K562 (cell line): Measurements from ENCODE around the gene CRIP3. TPM values are rescaled to one million over a fixed set of nuclear protein-coding genes. Genes with fewer than 3 reads are reported as not detected.

Experiments used
- ATAC-seq: fragments of 200-7000 bp; cut with Tn5 transposase; 3 replicates; pipeline ENCODE4 v1.9.1; 2020; ENCODE audit warnings: moderate library complexity
- BruUV-seq: library from RNA; stranded (reverse); fragments of 400-500 nt; replicated peaks from 2 replicates; lab custom pipeline; 2021; lab: Mats Ljungman, UMichigan
- CTCF ChIA-PET: fragments of 300-600 bp; formaldehyde crosslinking; extraction: SDS; loops from one replicate; lab custom pipeline; 2021; ENCODE audit warnings: low intra/inter-chr PET ratio; lab: Yijun Ruan, JAX
- POLR2A ChIA-PET: fragments of 300-600, 350-650 bp; sonication (Branson Sonifier 250); formaldehyde crosslinking; extraction: SDS; loops from one replicate; lab custom pipeline; 2021; ENCODE audit warnings: antibody characterized with exemption, inconsistent platforms; lab: Yijun Ruan, JAX
- DNase-seq, 4 experiments: peaks; one replicate each; pipeline versions ENCODE4 v3.0.0 to v3.0.0-alpha.2; 2011 to 2018; ENCODE audit warnings: low spot score in 3 of 4, mixed read lengths in 3 of 4; ENCODE audit errors: extremely low read depth in 1 of 4
- FAIRE-seq: peaks from 2 replicates; lab custom pipeline; 2011; peaks lifted over from hg19 to GRCh38; lab: Jason Lieb, UNC
- H2AFZ ChIP-seq: 2 replicates; pipeline ENCODE4 v1.6.0; 2011; ENCODE audit warnings: low read depth, low read length, control low read depth, inconsistent platforms
- H3K27ac ChIP-seq: fragments of 200-600 bp; 3 replicates; pipeline ENCODE4 v1.8.0; 2011; ENCODE audit warnings: low read depth, mild to moderate bottlenecking, control low read depth, inconsistent platforms, low read length, moderate library complexity, mixed read lengths; ENCODE audit errors: extremely low read depth
- H3K27me3 ChIP-seq, 2 experiments: fragments of 300-600 bp in 1 of 2; 2 replicates in 1 of 2; 3 replicates in 1 of 2; pipeline versions ENCODE4 v1.6.0 to v1.8.0; 2011; ENCODE audit warnings: inconsistent platforms in 2 of 2, low read length in 2 of 2, mild to moderate bottlenecking in 1 of 2, mixed read lengths in 1 of 2, moderate library complexity in 1 of 2; ENCODE audit not compliant: control insufficient read depth in 2 of 2, insufficient read depth in 2 of 2
- H3K36me3 ChIP-seq: fragments of 300-600 bp; 3 replicates; pipeline ENCODE4 v1.8.0; 2011; ENCODE audit warnings: mild to moderate bottlenecking, low read length, inconsistent platforms; ENCODE audit not compliant: control insufficient read depth, insufficient read depth
- H3K4me1 ChIP-seq, 2 experiments: fragments of 200-600 bp in 1 of 2; replicated peaks in 1 of 2; 2 replicates in 1 of 2; 3 replicates in 1 of 2; pipeline versions ENCODE4 v1.5.1 to v1.8.0; 2011; ENCODE audit warnings: inconsistent platforms in 2 of 2, low read length in 2 of 2, mild to moderate bottlenecking in 1 of 2, mixed read lengths in 1 of 2, moderate library complexity in 1 of 2; ENCODE audit not compliant: control insufficient read depth in 2 of 2, insufficient read depth in 2 of 2
- H3K4me2 ChIP-seq: 2 replicates; pipeline ENCODE4 v1.6.1; 2011; ENCODE audit warnings: low read length, control low read depth, inconsistent platforms, mixed read lengths; ENCODE audit not compliant: insufficient read depth
- H3K4me3 ChIP-seq: fragments of 200-600 bp; sonication (generic), shearing (Covaris generic); 2 replicates; pipeline ENCODE4 v1.5.1; 2016; ENCODE audit warnings: control low read depth, inconsistent platforms
- H3K79me2 ChIP-seq: fragments of 200-600 bp; 3 replicates; pipeline ENCODE4 v1.8.0; 2011; ENCODE audit warnings: low read length, inconsistent platforms; ENCODE audit not compliant: control insufficient read depth, insufficient read depth
- H3K9ac ChIP-seq, 2 experiments: 2 replicates each; pipeline versions ENCODE4 v1.6.0 to v1.6.1; 2011; ENCODE audit warnings: low read depth in 2 of 2, low read length in 2 of 2, control low read depth in 1 of 2, inconsistent platforms in 1 of 2, mild to moderate bottlenecking in 1 of 2, mixed read lengths in 1 of 2; ENCODE audit not compliant: insufficient read depth in 1 of 2
- H3K9me1 ChIP-seq: one replicate; pipeline ENCODE4 v1.6.0; 2011; ENCODE audit warnings: inconsistent platforms, mild to moderate bottlenecking, low read length, moderate library complexity; ENCODE audit not compliant: control insufficient read depth, insufficient read depth
- H3K9me3 ChIP-seq: replicated peaks from 2 replicates; pipeline ENCODE4 v1.5.1; 2011; ENCODE audit warnings: low read depth, low read length, inconsistent platforms; ENCODE audit not compliant: control insufficient read depth, insufficient read depth
- H4K20me1 ChIP-seq: replicated peaks from 2 replicates; pipeline ENCODE4 v1.6.1; 2011; ENCODE audit warnings: low read length, inconsistent platforms, mixed read lengths; ENCODE audit not compliant: control insufficient read depth, insufficient read depth
- CHD1 ChIP-seq: fragments of 200-600 bp; sonication (generic); IDR thresholded peaks from one replicate; pipeline ENCODE4 v1.6.1; 2012; ENCODE audit warnings: mild to moderate bottlenecking, moderate library complexity, low read length, inconsistent platforms
- ELF1 ChIP-seq: fragments of 200-800 bp; sonication (Bioruptor generic); IDR thresholded peaks from 2 replicates; pipeline ENCODE4 v1.6.1; 2016; ENCODE audit warnings: missing genetic modification characterization, missing compliant biosample characterization
- NFXL1 ChIP-seq: fragments of 450-650 bp; formaldehyde crosslinking; IDR thresholded peaks from 2 replicates; pipeline ENCODE4 v1.4.0; 2021; ENCODE audit warnings: mild to moderate bottlenecking
- POLR2AphosphoS5 ChIP-seq: IDR thresholded peaks from 2 replicates; pipeline ENCODE4 v1.6.1; 2011; ENCODE audit warnings: mild to moderate bottlenecking, low read depth, low read length, moderate library complexity; ENCODE audit not compliant: control insufficient read depth, insufficient read depth
- ZNF197 ChIP-seq: fragments of 200-800 bp; sonication (Bioruptor generic); IDR thresholded peaks from 2 replicates; pipeline ENCODE4 v1.6.1; 2016; ENCODE audit warnings: low read depth, missing genetic modification characterization, missing compliant biosample characterization
- ZNF212 ChIP-seq: fragments of 450-650 bp; formaldehyde crosslinking; IDR thresholded peaks from 2 replicates; pipeline ENCODE4 v1.4.0; 2020; ENCODE audit warnings: mild to moderate bottlenecking
- ZNF586 ChIP-seq: fragments of 450-650 bp; formaldehyde crosslinking; conservative IDR thresholded peaks from 2 replicates; pipeline ENCODE4 v1.4.0; 2020; ENCODE audit warnings: mild to moderate bottlenecking, moderate library complexity
- WGBS: fragments of 100-300 bp; shearing (Covaris generic); methylation state at CpG from one replicate; pipeline ENCODE4 v1.1.6; 2016; ENCODE audit warnings: low coverage, mixed read lengths; ENCODE audit not compliant: insufficient coverage; ENCODE audit errors: missing lambda C conversion rate; 5-methylcytosine and 5-hydroxymethylcytosine counted together
- in situ Hi-C: fragments of 300-500 bp; cut with MboI; formaldehyde crosslinking; loops from 4 replicates; pipeline ENCODE4 v1.15.0; 2018; ENCODE audit warnings: inconsistent platforms, mixed read lengths
- intact Hi-C: fragments of 100-400 bp; cut with micrococcal nuclease; formaldehyde crosslinking; loops from 2 replicates; pipeline ENCODE4 v1.14.2; 2022
- polyA plus RNA-seq, 8 experiments: library from polyadenylated mRNA; depleted of rRNA in 4 of 8; stranded (reverse) in 5 of 8; unstranded in 3 of 8; fragments of >200 nt; fragmentation: Nextera tagmentation in 2 of 8; fragmentation: Illumina TruSeq in 1 of 8; extraction: Ambion mirVana in 2 of 8; extraction: Trizol in 1 of 8; gene quantifications; 2 replicates each; pipeline versions ENCODE4 v1.2.1 to v1.2.3, GENCODE V29; 2011 to 2014; ENCODE audit warnings: inconsistent platforms in 1 of 8, missing spikeins in 1 of 8
- total RNA-seq, 7 experiments: library from RNA; depleted of rRNA in 6 of 7; stranded (reverse); fragments of >200 nt in 6 of 7; fragmentation: Illumina TruSeq in 2 of 7; extraction: Trizol in 2 of 7; gene quantifications; 2 replicates each; pipeline versions ENCODE4 v1.2.1 to v1.2.3, GENCODE V29; 2011 to 2021; ENCODE audit warnings: low replicate concordance in 1 of 7
- TF ChIP-seq, protein P1 (sequence below): fragments of 450-650 bp; IDR thresholded peaks from 2 replicates; pipeline ENCODE4 v1.6.1; 2016; ENCODE audit warnings: borderline replicate concordance
- TF ChIP-seq, protein P2 (sequence below), 2 experiments: fragments of 250-450 bp in 1 of 2; fragments of 450-650 bp in 1 of 2; sonication (Bioruptor Pico) in 1 of 2; IDR thresholded peaks; 2 replicates each; pipeline versions ENCODE4 v1.6.1 to v1.8.0; 2016 to 2021; ENCODE audit warnings: mild to moderate bottlenecking in 2 of 2, moderate library complexity in 2 of 2, missing compliant biosample characterization in 1 of 2, missing genetic modification characterization in 1 of 2

CRIP3 gene
- total and polyA plus RNA-seq, 9 of the 15 experiments (the other 6 are each of a cell fraction or from before 2014, with no cell fraction given): 0.36 to 2.1 (median 0.87) TPM

DNA sequence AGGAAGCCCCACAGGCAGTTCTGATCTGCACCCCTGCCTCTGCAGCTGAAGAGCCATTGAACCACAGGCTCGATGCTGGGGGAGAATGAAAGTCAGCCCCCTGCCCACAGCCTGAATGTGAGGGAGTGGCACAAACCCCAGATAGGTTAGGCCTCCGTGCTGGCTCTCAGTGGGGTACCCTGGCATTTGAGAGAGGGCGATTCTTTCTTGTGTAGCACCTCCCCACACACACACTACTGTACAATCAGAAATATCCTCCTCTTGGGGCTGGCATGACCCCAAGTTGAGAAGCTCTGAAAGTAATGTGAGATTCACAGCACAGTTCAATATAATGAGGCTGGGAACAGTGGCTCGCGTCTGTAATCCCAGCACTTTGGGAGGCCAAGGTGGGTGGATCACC, 47.4 kb downstream of the CRIP3 start:
- no peak overlapping the region for H3K27ac ChIP-seq
- BruUV-seq: no TSS peak
- ChIA-PET POLR2A (no interaction called here), CTCF (no interaction called here)
- no peak overlapping the region for H3K4me3 ChIP-seq
- H3K9me3 ChIP-seq: no peaks in the 10 kb centered on the region
- intact Hi-C loops (loop anchor here (5.0 to 10.0 kb wide), 3 partner anchors 136 to 814 kb away; no protein-coding TSS in a partner anchor), in situ Hi-C loops (loop anchor here (5.0 kb wide), 1 partner anchor 231 kb away; no protein-coding TSS in a partner anchor)
- H4K20me1 ChIP-seq: peaks cover 4% of the 10 kb centered on the region; the same call in 1 of the 2 replicates
- 19% methylated on average over 5 of the region's 5 CpGs for WGBS
- DNase-seq: no peak
- no peak overlapping the region for H3K9ac ChIP-seq
- H3K9me1 ChIP-seq: no peaks in the 10 kb centered on the region
- H3K4me2 ChIP-seq: no peak overlapping the region
- no peak for TF ChIP-seq POLR2AphosphoS5
- no peak for TF ChIP-seq CHD1
- H3K4me1 ChIP-seq: peaks cover 0 to 22% of the 10 kb centered on the region in 2 experiments; a peak in 2 of 5 replicates
- ATAC-seq: no peak
- H2AFZ ChIP-seq: no peak overlapping the region
- H3K79me2 ChIP-seq: no peaks in the 10 kb centered on the region
- no peak for FAIRE-seq
- no peaks in the 10 kb centered on the region for H3K36me3 ChIP-seq
- H3K27me3 ChIP-seq: peaks cover 17 to 36% of the 10 kb centered on the region in 2 experiments

DNA sequence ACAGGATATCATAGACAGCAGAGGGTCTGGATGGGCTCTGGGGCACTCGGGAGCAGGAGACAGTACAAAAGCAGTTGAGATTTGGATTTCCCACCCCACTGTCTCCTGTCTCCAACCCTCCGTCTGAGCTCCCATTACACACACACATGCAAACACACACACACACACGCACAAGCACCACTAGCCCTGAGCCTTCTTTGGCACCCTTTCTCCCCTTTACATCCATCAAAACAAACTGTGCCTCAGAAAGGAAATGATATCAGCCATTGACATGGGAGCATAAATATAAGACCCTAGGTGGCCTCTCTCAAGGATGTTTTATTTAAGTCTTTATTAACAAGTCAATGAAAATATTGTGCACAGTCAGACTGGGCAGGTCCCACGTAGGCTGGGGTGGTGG, 47.8 kb downstream of the CRIP3 start:
- H3K36me3 ChIP-seq: no peaks in the 10 kb centered on the region
- no peak overlapping the region for H3K4me2 ChIP-seq
- H3K9me3 ChIP-seq: no peaks in the 10 kb centered on the region
- no peak for DNase-seq
- H3K4me3 ChIP-seq: no peak overlapping the region
- BruUV-seq: no TSS peak
- no peak overlapping the region for H3K27ac ChIP-seq
- in situ Hi-C loops (loop anchor here (5.0 kb wide), 1 partner anchor 232 kb away; no protein-coding TSS in a partner anchor), intact Hi-C loops (loop anchor here (5.0 to 10.0 kb wide), 3 partner anchors 137 to 814 kb away; no protein-coding TSS in a partner anchor)
- 8% methylated on average over 4 of the region's 4 CpGs for WGBS
- POLR2A ChIA-PET: no interaction called here
- no peaks in the 10 kb centered on the region for H3K9me1 ChIP-seq
- no peak overlapping the region for H3K9ac ChIP-seq
- FAIRE-seq: no peak
- no peak for ATAC-seq
- H2AFZ ChIP-seq: no peak overlapping the region
- CTCF ChIA-PET: no interaction called here
- H3K4me1 ChIP-seq: peaks cover 0 to 22% of the 10 kb centered on the region in 2 experiments; a peak in 2 of 5 replicates
- H4K20me1 ChIP-seq: peaks cover 4% of the 10 kb centered on the region; the same call in 1 of the 2 replicates
- no peaks in the 10 kb centered on the region for H3K79me2 ChIP-seq
- H3K27me3 ChIP-seq: peaks cover 18 to 37% of the 10 kb centered on the region in 2 experiments
- TF ChIP-seq ELF1 (tag) (no peak), ZNF197 (CRISPR knock-in tag) (no peak), NFXL1 (CRISPR knock-in tag) (no peak), ZNF586 (CRISPR knock-in tag) (no peak), ZNF212 (no peak)
- TF ChIP-seq, protein P1, sequence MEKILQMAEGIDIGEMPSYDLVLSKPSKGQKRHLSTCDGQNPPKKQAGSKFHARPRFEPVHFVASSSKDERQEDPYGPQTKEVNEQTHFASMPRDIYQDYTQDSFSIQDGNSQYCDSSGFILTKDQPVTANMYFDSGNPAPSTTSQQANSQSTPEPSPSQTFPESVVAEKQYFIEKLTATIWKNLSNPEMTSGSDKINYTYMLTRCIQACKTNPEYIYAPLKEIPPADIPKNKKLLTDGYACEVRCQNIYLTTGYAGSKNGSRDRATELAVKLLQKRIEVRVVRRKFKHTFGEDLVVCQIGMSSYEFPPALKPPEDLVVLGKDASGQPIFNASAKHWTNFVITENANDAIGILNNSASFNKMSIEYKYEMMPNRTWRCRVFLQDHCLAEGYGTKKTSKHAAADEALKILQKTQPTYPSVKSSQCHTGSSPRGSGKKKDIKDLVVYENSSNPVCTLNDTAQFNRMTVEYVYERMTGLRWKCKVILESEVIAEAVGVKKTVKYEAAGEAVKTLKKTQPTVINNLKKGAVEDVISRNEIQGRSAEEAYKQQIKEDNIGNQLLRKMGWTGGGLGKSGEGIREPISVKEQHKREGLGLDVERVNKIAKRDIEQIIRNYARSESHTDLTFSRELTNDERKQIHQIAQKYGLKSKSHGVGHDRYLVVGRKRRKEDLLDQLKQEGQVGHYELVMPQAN: no peak
- TF ChIP-seq, protein P2, sequence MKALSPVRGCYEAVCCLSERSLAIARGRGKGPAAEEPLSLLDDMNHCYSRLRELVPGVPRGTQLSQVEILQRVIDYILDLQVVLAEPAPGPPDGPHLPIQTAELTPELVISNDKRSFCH (CRISPR knock-in tag; IDR thresholded peaks at IDR 0.05): no peak
- TF ChIP-seq, protein P2 (tag; IDR thresholded peaks at IDR 0.05): no peak
